Upper lobe of left lung (tissue), 4 donors: Measurements from ENCODE around the gene HNF1A.

ENCODE experiments used
- CTCF ChIP-seq, 6 experiments: fragments of 450-650 bp in 4 of 6; fragments of 200-600 bp in 2 of 6; sonication (generic) in 2 of 6; IDR thresholded peaks; one replicate each; pipeline ENCODE4 v1.5.1; 2016 to 2019; ENCODE audit warnings: antibody characterized with exemption in 6 of 6
- EP300 ChIP-seq, 4 donors: sonication (generic); formaldehyde crosslinking; IDR thresholded peaks; one replicate each; pipeline ENCODE4 v1.5.1; 2017; ENCODE audit warnings: antibody characterized with exemption in 4 of 4, control low read depth in 2 of 4
- POLR2A ChIP-seq, 4 donors: fragments of 450-650 bp; IDR thresholded peaks; one replicate each; pipeline ENCODE4 v1.5.1; 2016 to 2017; ENCODE audit warnings: antibody characterized with exemption in 4 of 4, mild to moderate bottlenecking in 2 of 4

GRCh38 chr12:120940799-120941198, 37.5 kb upstream of the HNF1A start:
- TF ChIP-seq CTCF (IDR thresholded peaks at IDR 0.05): no peak
- TF ChIP-seq POLR2A (IDR thresholded peaks at IDR 0.05): no peak
- TF ChIP-seq EP300 (IDR thresholded peaks at IDR 0.05): no peak
